Renal pelvis (tissue), 4 donors: ENCODE measurements around the gene LMBRD2. TPM values are rescaled to one million over a fixed set of nuclear protein-coding genes. Genes with fewer than 3 reads are reported as not detected.

ENCODE experiments used
- DNase-seq: peaks from one replicate; pipeline ENCODE4 v3.0.0-alpha.2; 2013
- polyA plus RNA-seq, 3 donors: library from polyadenylated mRNA; unstranded; fragments of 120-200 nt; gene quantifications; one replicate each; pipeline ENCODE4 v1.2.1, GENCODE V29; 2013; ENCODE audit not compliant: insufficient read length in 3 of 3

The LMBRD2 gene
- polyA plus RNA-seq, 3 donors, result 13.9 to 19.6 (median 18.1) TPM

GRCh38 chr5:36055984-36056383 is 95.7 kb downstream of the LMBRD2 start:
- no peak for DNase-seq

- no peak for DNase-seq
Observed at GRCh38 chr5:36054647-36055046, 97.0 kb downstream of the LMBRD2 start.

GRCh38 chr5:36052538-36052937 is 99.1 kb downstream of the LMBRD2 start:
- no peak for DNase-seq

GRCh38 chr5:36049949-36050348 is 101.7 kb downstream of the LMBRD2 start:
- no peak for DNase-seq

Other genes starting within 250 kb of the LMBRD2 start
- 1 to 10 TPM; 4.2 to 6.9 (median 5.6) TPM for gene CAPSL, start 213.3 kb downstream of the LMBRD2 start, polyA plus RNA-seq
- gene UGT3A1, start 160.5 kb downstream of the LMBRD2 start, polyA plus RNA-seq, result 100 to 1,000 TPM in 2 of 3 donors, 10 to 100 TPM in 1; 97.4 to 158 (median 158) TPM
- gene UGT3A2, start 85.0 kb downstream of the LMBRD2 start, polyA plus RNA-seq, result 10 to 100 TPM; 12.0 to 16.8 (median 16.0) TPM
- 10 to 100 TPM; 45.7 to 55.8 (median 50.0) TPM for gene SKP2, start 224 bp upstream of the LMBRD2 start, polyA plus RNA-seq
- 10 to 100 TPM; 41.4 to 59.5 (median 49.6) TPM for gene NADK2, start 90.0 kb upstream of the LMBRD2 start, polyA plus RNA-seq
- gene RANBP3L, start 150.0 kb upstream of the LMBRD2 start, polyA plus RNA-seq, result 1 to 10 TPM; 5.5 to 9.0 (median 5.6) TPM